NCI-H2227 treated with DMSO at 0.1 percent for 48 hours (cell line): Measurements from ENCODE around the gene MGAT4B.
A peak's percentile ranks its signal among the peaks of the same experiment; 100 is the strongest.

Experiments
- DNase-seq: peaks from one replicate; lab custom pipeline; 2025; lab: John Stamatoyannopoulos, UW

The MGAT4B gene

GRCh38 chr5:179805529-179806249, 977 bp downstream of the MGAT4B start:
- no peak for DNase-seq

- no peak for DNase-seq
Observed at GRCh38 chr5:179805070-179805528, 1.6 kb downstream of the MGAT4B start.

- DNase-seq, result no peak
Observed at GRCh38 chr5:179804555-179804947, 2.1 kb downstream of the MGAT4B start.

GRCh38 chr5:179803651-179804554, 2.8 kb downstream of the MGAT4B start:
- no peak for DNase-seq

- no peak for DNase-seq
Observed at GRCh38 chr5:179802950-179803562, 3.6 kb downstream of the MGAT4B start.

GRCh38 chr5:179802207-179802883, 4.3 kb downstream of the MGAT4B start:
- DNase-seq, result no peak

- DNase-seq, result no peak
Observed at GRCh38 chr5:179801304-179802206, 5.1 kb downstream of the MGAT4B start.

- no peak for DNase-seq
Observed at GRCh38 chr5:179800696-179801201, 5.9 kb downstream of the MGAT4B start.

GRCh38 chr5:179800071-179800695, 6.5 kb downstream of the MGAT4B start:
- no peak for DNase-seq

GRCh38 chr5:179799644-179799973, 7.1 kb downstream of the MGAT4B start:
- DNase-seq, result no peak

GRCh38 chr5:179798771-179799643, 7.7 kb downstream of the MGAT4B start:
- no peak for DNase-seq

- no peak for DNase-seq
Observed at GRCh38 chr5:179798144-179798770, 8.4 kb downstream of the MGAT4B start.

- no peak for DNase-seq
Observed at GRCh38 chr5:179797741-179798140, 8.9 kb downstream of the MGAT4B start.

GRCh38 chr5:179796877-179797608, 9.6 kb downstream of the MGAT4B start:
- no peak for DNase-seq

- DNase-seq, result peak; percentile 59
Observed at GRCh38 chr5:179795863-179796833, 10.5 kb downstream of the MGAT4B start.

- no peak for DNase-seq
Observed at GRCh38 chr5:179795049-179795862, 11.4 kb downstream of the MGAT4B start.
